DMS 273 (cell line): ENCODE data around the gene ANK3.

Experiments
- DNase-seq: peaks from one replicate; lab custom pipeline; 2025; ENCODE audit not compliant: unreplicated experiment; lab: John Stamatoyannopoulos, UW

ANK3 gene

DNA sequence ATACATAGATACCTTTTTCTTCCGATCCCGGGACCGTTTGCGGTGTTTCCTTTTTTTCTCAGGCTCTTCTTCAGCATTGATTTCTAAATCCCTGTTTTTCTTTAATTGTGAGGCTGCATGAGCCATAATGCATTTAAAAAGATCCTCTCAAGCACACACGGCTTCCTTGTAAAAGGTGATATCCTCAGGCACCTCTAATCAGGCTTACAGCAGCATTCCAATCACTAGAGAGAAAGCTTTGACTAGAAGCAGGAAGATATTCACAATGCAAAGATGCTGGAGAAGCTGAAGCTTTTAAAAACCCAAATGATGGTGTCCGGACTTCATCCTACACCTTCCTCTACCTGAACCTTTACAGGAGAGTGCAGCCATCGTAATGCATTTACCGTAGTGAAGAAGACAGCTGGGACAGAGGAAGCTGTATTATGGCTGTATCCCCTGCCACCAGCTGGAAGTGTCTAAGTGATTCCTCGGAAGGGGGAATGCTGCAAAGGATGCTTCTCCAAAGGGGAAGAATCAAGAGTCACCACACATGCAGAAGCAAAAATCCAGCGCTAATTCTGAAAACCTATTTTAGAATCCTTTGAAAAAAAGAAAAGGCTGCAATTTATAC lies at the start of gene ANK3:
Gene ANK3, minus strand, starts transcription at position 463 of the 613 bp plus-strand sequence. Its CDS starts 337 bp downstream, at position 126.
- no peak for DNase-seq

DNA sequence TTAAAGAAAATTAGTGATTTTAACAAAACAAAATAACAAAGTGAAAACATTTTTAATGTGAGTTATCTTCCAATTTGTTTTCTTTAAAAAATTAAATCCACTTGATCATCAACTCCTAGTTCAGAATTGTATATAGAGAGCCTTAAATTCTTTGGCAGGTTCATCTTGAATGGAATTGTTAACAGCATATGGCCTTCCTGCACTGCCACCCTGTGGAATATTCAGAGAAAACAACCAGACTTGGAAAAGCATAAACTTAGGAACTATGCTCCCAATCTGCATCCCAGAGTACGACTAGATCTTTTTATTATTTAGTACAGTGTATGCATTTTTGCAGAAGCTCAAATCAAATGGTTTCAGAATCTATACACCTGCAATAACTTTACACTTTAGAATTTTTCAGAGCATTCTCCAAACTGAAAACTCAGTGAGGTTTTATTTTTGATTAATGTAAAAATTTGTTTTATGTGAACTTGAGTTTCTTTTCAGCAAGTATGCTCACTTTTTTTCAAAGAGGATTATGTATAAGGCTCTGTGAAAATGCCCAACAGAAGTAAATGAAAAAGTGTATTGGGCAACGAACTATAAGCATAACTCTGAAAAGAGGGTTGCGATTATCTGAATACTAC lies 44.9 kb upstream of the ANK3 start:
- DNase-seq: peak; percentile 70

DNA sequence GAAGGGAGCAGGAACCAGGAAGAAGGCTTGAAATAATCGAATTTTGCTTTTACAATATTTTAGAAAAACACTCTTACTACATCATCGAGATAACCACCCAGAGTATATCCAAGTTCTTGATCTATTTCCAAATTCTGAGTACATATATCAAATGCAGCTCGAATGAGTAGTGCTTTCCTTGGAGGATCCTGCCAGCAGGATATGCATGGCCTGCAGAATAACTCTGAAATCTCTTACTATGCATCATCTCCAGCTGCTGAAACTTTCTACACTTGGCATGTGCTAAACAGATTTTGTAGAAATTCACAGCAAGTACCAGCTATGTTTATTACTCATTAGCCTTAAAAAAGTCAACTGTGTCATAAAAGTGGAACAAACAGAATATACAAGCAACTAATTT lies 44.0 kb upstream of the ANK3 start:
- no peak for DNase-seq

DNA sequence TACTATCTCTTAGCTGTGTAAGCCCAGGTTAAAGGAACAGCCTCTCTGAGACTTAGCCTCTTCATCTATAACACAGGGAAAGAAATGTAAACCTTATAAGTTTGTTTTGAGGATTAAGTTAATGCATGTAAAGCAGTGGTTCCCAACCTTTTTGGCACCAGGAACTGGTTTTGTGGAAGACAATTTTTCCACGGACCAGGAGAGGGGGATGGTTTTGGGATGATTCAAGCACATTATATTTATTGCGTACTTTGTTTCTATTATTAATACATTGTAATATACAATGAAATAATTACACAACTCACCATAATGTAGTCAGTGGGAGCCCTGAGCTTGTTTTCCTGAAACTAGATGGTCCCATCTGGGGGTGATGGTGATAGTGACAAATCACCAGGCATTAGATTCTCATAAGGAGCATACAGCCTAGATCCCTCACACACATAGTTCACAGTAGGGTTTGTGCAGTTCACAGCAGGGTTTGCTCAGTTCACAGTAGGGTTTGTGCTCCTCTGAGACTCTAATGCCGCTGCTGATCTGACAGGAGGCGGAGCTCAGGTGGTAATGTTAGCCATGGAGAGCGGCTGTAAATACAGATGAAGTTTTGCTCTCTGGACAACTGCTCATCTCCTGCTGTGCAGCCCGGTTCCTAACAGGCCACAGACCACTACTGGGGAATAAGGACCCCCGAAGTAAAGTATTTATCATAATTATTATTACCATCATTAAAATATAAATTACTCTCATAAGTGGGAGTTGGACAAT lies 41.3 kb upstream of the ANK3 start:
- no peak for DNase-seq

DNA sequence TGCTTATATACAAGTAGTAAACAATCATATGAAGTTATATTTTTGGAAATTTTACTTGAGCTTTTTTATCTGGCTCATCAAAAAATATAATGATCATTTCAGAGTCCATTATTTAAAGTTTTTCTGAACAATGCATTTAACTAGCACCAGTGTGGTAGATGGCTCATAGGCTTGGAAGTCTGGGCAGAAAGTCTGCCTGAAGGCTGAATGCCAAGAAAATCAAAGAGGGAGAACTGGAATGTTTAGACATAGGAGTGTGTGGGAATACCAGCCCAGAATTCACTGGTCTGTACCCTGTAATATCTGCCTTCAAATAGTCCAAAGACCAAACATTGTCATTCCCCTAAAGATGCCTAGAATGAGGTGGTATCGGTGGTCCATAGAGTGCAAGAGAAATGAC lies 40.3 kb upstream of the ANK3 start:
- DNase-seq: peak; percentile 35

DNA sequence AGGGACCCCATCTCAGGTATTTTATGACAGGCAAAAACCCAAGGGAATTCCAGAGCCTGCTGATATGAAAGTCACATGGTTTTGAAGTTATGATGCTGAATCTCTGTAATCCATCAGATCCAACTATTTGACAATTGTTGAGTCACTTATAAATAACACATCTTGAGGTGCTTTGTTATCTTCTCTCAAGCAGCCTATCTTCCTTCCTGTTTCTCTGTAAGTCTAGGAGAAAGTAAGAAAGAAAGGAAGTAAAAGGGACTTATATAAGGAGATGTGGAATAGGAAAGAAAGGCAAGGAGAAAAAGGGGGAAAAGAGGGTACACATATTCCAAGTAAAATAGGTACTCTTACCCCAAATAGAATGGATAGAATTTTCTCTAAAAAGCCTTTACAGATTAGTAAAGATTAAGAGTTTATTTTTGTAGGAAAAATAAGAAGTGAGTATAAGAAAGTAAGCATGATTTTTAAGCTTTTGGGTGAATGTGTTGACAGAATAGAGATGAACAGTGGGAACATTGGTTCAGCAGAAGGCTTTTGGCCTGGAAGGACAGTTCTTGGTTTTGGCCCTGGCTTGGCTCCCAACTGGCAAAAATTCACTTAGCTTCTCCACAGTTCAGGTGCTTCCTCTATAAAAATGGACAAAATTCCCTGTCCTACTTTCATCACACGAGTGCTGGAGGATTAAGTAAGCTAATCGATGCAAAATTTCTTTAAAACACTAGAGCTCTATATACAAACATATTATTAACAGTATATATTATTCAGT lies 39.6 kb upstream of the ANK3 start:
- no peak for DNase-seq

DNA sequence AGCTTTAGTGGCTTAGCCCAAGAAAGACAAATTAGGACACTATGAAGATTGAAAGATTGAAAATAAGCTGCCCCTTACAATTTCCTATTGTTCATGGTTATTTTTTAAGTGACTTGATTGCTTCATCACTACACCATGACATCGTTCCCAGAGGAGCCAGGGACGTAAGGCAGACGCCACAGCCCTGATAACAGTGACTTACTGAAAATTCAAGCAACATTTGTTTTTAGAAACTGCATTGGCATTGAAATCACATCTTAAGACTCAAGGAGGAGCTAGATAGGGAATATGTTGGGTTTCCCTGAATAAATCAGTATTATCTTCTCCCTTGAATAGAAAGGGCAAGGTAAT lies 38.7 kb upstream of the ANK3 start:
- DNase-seq: no peak

DNA sequence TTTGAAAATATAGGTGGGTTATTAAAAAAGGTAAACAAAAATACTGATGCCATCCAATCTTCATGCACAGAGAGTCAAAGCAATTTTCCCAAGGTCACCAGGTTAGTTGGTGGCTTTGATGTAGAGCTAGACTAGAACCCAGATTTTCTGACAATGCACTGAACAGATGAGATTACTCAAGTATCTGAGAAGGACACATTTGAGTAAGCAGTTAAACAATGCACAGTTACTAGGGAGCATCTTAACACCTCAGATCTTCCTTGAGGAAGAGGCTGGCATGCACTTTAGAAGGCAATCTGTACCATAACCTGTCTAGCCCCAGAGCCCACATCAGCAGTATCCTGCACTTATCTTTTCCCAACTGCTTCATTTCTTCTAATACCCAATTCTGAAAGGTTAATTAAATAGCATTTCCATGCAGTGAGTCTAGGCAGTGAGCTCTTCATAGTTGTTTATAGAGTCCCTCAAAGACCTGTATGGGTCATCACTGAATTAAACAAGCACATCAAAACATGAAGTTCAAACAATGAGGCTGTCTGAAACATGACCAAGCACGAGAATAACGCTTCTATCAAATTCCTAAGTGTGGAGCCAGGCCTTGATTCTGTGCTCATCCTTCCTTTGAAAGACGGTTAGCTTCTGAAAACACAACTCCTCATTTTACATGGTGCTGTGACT lies 38.2 kb upstream of the ANK3 start:
- no peak for DNase-seq

DNA sequence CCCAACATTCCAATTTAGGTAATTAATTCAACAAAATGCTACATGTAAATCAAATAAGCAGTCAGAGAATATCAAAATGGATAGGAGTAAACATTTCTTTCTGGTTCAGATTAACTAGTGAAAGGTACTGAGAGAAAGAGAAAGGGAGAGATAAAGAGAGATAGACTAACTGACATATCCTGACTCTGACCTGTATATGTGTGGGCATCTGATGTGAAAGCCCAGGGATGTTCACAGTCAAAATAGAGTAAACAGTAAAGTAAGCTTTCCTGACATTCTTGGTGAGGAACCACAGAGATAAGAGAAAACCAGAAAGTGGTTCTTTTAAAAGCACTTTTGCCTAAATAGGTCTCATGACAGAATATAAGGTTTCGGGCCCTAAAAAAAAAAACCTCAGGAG lies 37.5 kb upstream of the ANK3 start:
- DNase-seq: no peak

DNA sequence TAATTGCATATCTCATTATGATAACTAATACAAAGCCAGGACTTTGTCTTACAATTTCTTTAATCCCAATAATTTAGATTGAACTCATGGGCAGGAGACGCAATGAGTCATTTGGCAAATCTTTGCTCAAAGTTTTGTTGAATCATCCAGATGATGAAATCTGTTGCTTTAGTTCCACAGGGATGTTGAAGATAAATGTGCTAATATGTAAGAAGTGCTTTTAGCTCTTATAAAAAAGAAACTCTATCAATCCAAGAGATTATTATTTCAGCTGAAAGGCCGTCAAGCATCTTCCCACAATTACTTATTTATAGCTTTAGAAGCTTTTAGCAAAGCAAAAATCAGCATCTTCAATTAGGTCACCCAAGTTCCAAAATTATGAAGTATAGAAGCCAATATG lies 36.8 kb upstream of the ANK3 start:
- no peak for DNase-seq

DNA sequence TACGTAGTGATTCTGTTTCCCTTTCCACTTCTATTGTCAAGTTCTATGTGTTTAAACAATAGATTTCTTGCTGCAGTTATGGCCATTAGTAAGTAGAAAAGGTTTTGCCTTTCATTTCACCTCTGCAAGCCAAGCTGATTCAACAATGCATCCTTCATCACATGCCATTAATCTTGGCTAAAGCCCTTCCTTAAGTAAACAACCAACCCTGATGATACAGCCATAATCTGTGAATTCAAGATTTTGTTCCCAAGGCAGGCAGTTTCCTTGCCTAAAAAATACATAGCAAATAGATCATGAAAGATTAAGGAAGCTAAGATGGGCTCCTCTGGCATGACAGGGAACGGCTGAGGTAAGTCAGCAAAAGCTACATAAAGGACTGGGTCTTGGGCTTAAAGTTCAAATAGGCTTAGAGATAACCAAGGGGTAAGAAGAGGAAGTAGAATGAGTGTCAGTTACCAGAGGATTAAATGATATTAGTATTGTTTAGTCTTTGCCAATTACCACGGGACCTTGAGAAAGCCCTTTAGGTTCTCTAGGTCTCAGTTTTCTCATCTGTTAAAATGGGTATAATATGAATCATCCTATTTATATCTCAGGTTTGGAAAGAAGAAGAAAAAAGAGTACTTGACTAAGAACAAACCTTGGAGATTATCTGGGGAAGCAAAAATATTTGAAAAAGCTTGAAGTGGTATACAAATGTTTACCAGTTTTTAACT lies 35.9 kb upstream of the ANK3 start:
- DNase-seq: no peak

DNA sequence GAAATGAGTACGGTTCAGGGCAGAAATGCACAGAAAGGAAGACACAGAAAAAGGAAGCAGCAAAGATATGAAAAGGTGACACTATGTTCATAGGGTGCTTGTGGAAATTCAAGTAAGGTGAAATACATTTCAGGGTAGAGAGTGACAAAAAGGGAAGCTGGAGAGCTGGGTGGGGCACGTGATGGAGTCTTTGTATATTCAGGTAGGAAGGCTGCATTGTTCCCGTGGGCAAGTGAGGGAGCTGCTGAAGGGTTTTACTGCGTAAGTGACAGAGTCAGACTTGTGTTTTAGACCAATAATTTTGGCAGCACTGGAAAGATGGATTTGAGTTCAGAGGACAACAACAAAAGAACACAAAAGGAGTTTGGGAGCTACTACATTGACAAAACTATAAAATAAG lies 35.3 kb upstream of the ANK3 start:
- no peak for DNase-seq

DNA sequence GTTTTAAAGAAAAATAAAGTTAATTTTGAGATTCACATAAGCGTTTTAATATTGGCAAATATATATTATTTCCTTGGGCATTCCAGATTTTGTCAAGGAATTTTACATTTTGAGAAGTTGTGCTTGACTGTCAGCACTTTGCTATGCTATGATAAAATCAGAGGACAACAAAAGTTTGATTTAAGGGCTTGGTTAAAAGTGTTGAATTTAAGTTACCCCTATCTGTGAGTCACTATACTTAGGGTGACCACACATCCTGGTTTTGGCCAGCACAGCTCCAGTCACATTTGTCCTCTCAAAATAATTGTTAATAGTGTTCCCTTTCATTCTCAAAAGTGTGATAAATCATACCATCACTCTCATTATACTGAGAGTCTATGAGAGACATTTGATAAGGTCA lies 34.2 kb upstream of the ANK3 start:
- DNase-seq: no peak

DNA sequence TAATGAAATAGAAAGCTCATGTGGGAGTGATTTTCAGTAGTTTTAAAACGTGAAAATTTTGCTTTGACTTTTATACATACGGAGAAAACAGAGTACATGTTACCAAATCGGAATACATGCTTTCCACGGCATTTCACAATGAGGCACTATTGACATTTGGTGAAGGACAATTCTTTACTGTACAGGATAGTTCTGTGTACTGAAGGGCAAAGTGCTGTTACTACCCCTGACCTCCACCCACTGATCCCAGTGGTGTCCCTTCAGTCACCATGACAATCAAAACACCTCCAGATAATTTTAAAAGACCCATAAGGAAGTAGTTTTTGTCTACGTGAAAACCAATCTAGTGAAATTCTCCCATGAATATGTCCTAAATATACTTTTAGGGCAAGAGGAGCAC lies 33.1 kb upstream of the ANK3 start:
- no peak for DNase-seq

DNA sequence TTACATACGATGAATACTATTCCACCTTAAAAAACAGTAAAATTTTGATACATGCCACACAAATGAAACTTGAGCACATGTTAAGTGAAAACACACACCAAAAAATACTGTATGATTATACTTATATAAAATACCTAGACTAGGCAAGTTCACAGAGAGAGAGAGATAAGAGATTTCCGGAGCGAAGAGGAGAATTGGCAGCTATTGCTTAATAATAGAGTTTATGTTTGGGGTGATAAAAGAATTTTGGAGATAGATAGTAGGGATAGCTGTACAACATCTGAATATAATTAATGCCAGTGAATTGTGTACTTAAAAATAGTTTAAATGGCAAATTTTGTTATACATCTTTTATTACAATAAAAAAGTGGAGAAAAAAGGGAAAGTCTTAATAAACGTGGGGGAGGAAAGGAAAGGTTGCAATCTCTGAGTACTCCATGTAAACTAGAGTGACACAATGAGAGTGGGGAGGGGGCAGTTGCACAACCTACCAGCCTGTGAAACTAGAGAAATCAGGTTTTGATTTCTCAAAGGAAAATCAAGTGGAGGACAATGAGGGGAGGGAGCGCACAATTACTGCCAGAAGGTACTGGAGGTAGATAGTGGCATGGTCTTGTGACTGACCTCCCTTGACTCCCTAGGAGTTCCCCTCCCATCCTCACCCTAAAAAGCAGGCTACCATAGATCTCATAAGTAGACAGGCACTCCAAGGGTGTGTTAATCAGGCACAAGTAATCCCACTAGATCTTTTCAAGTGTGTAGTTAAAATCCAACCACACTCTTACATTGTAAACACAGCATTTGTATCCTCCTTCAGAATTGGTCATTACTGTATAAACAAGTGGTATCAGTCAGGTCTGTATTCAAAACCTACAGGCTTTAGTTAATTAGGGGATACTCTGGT lies 31.6 kb upstream of the ANK3 start:
- DNase-seq: no peak

DNA sequence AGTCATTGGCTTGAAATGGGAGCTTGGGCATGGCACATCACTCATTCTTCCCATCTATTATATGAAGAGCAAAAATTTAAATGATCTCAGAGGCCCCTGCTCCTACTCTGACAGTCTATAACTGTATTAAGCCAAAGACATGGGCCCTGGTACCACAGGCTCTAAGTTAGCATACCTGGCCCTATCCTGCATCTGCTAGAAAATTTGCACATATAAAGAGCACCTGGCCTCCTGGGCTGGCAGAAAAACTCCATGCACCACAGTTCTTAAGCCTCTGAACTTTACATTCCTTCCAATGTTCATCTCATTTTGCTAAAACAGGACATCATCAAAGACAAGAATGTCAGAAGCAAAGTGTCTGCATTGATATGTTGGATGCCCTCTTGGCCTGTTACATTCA lies 29.6 kb upstream of the ANK3 start:
- DNase-seq: no peak

DNA sequence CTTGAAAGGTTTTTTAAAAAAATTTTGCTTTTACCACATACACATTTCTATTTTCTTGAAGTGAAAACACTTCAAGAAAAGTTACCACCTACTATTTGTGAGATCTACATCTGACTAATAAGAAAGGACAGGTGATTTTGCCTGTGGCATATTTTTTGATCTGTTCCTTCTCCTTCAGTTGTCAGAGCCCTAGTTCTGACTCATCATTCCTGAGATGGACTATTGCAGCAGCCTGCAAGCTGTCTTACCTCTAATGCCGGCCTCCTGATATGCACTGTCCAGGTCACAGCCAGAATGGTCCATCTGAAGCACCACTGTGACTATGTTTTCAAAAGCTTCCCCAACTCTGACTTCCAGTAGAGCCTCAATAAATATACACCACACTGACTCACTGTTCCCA lies 28.2 kb upstream of the ANK3 start:
- no peak for DNase-seq

DNA sequence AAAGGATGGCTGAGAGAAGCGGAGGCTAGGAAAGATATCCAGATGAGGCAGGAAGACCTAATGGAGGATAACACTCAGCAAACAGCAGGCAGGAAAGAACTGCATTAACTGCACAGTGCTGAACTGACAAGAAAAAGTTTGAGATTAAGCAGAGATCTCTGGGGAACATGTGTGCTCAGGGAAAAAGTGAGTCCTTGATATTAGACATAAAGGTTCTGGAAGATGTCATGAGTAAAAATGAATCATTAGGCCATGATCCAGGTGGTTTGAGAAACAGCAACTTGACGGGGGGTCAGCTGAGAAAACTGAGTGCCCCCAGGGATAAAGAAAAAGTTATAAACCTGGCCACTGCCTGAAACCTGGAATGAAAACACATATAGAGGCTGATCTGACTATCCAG lies 27.3 kb upstream of the ANK3 start:
- DNase-seq: no peak

DNA sequence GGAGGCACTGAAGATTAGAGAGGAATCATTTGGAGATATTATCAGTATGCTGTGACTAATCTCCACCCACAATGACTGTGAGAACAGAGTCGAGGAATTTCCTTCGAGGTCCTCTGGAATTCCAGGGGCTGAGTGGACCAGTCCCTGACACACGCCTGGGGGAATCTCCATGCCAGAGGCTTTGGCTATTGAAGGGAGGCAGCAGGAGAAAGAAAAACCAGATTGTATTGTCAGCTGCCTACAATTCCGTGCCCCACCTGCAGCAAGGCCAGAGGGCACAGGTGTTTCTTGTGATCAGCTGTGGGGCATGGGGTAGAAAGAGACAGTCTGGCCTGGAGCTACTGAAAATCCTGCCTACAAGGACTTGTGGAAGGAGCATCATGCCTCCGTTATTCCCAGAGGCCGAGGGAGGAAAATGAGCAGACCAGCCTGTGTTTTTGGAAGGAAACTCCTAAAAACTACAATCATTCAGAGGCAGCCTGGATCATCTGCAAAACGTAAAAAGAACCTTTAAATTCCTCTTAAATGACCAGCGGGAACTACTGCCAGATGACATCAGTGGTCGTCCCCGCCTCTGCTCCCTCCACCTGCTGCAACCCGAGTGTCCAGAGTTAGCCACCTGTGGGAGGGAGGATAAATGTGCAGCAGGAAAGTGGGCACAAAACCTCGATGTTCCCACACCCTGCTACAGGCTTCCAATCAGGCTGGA lies 25.4 kb upstream of the ANK3 start:
- no peak for DNase-seq
